HG02970 (cell line): ENCODE measurements around the gene FSTL5.

Experiments used
- ATAC-seq: cut with Tn5 transposase; IDR thresholded peaks from one replicate; pipeline ENCODE4 v1.9.1; 2021; ENCODE audit warnings: mild to moderate bottlenecking, moderate library complexity, moderate number of reproducible peaks; ENCODE audit not compliant: unreplicated experiment, low FRiP score

FSTL5 gene

DNA sequence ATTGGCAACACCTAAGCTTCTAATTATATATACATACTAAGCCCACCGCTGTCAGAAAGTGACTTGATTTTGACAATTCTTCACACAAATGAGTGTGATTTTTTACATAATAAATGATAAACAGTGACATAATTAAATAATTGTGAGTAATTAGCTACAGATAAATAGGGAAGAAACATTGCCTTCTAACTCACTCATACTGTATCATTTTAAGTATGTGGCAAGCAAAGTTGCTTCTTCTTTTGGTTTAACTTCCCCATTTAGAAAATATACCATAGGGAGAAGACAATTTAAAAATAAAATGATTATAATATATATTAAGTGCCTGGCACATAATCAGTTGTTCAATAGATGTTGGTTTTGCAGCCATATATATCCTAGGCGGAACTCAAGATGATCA lies 644.2 kb downstream of the FSTL5 start:
- ATAC-seq, result no peak

GRCh38 chr4:161517941-161518340 lies 645.9 kb downstream of the FSTL5 start:
- no peak for ATAC-seq

DNA sequence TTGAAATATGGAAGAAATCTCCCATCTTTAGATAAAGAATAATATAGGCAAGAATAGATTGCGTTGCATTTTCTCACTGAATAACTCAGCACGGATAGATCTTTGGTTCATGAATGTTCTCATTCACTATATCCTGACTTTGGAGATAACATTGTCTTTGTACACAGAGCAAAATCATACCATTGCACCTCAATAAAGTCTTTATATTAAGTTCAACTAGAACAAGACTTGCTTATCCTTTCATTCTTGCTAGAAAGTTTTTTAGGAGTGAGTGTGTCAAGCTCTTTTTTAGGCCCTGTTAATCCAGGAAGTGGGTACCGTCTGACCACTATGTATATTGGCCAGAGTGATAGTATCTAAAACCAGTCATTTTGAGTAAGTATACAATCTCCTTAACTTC lies 658.7 kb downstream of the FSTL5 start:
- ATAC-seq, result no peak

DNA sequence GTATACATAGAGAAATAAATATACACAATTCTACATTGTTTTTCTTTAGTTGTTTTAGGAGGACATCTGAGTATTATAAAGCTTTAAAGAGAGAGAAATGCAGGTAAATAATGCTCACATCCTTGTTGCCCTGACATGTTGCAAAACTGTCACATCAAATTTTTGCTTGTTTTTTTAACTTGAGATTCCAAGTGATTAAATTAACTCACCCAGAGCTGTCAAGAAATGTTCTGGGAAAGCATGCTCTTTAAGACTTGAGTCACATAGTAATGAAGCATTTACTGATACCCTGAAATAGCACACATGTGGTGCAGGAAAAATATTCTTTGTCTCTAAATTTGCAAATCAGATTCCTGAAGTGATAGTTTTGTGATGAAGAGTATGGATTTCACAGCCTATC lies 665.6 kb downstream of the FSTL5 start:
- no peak for ATAC-seq

DNA sequence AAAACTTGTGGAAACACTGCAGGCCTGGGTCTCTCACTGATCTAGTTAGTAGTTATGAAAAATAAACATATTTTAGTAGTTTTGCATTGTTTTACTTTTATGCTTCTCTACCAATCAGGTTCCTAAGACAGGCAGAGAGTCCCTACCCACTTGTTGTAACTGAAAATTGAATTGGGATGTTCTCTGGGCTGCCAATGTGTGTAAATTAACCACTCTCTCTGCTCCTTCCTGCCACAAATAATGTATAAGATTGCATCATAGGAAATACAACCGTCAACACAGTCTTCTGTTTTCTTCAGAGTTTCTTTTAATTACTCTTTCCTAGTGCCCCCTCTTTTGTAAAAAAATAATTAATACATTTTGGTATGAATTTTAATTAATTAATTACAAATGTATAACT lies 677.3 kb downstream of the FSTL5 start:
- no peak for ATAC-seq

DNA sequence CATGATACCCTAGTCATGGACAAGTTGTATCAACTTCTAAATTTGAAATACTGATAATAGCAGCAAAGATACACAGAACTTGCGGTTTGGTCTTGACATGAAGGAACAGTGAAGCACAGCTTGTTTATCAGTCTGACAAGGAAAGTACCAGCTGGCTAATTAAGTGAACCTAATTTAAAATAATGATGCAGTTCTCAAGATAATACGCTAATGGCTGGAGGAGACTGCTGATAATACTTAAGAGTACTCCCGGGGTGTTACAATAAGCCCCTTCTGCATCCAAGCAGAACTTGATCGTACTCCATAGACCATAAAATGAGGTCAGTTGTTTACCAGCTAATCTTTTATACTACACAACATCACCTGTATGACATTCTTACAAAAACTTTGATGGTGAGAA lies 697.5 kb downstream of the FSTL5 start:
- ATAC-seq, result no peak

DNA sequence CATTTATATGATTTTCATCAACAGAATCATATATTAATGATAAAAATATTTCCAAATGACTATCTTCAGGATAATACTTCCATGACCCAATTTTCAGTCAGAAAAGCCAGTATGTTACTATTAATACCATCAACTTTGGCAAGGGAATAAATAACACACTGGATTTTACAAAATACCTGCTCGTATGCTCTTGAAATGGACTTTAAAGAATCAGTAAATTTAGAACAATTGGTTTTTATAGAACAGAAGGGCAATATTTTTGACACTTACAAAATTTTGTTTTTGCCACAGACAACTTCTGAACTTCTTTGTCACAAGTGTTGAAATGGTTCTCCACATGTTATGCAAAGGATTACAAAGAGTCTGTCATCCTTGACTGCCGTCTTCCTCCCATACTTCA lies 700.4 kb downstream of the FSTL5 start:
- no peak for ATAC-seq

DNA sequence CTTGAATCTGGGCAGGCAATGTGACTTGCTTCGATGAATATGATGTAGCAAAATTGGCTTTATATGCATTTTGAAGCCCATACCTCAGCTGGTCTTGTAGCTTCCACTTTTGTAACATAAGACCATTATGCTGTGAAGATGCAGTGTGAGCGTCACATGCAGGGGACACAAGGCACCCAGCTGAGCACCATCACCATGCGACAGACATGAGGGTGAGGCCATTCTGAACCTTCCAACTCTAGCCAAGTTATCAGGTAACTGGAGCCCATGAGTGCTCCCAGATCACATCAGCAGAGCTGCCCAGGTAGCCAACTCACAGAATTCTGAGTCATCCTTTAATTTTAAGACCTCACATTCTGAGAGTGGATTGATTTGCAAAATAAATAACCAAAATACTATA lies 705.9 kb downstream of the FSTL5 start:
- no peak for ATAC-seq

GRCh38 chr4:161457311-161457710 lies 706.5 kb downstream of the FSTL5 start:
- no peak for ATAC-seq

DNA sequence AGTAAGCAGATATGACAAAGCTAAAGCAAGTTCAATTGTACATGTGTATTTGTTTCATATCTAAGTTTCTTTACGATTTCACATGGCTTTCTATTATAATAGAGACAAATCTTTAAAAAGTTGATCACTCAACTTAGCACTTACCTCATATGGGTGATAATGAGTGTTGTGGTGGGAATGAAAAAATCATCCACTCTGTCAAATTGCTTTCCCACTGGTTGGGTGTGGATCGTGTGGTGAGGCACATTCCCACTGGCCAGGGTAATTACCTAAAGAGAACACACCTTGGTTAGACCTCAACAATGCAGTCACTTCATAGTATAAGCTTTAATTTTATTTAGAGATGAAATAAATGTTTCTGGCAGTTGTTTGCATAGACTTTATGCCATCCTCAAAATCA lies 708.9 kb downstream of the FSTL5 start:
- no peak for ATAC-seq

DNA sequence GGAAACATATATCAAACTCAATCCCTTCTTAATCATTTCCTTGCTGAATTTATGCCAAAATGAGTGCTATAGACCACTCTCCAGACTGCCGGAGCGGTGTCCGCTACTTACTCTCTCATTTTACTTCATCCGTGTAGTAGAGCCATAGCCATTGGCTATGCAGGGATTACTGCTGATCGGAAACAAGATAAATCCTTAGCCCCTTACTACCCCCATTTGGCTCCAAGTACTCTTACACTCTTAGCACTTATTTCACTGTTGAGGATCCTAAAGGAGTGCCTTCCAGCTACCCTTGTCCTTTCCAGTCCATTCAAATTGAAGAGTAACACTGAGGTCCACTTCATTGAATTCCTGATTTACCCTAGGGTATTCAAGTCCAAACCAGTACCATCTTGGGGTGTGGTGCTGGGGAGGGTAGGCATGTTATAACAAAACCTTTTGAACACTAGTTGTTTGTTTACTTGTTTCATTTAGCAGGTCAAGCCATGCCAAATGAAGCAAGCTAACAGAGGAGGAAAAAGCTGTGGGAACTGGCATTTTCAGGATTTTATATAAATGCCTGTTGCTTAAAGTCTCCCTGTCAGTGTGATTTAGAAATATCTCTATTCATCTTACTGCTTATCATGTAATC lies 715.1 kb downstream of the FSTL5 start:
- ATAC-seq, result no peak

DNA sequence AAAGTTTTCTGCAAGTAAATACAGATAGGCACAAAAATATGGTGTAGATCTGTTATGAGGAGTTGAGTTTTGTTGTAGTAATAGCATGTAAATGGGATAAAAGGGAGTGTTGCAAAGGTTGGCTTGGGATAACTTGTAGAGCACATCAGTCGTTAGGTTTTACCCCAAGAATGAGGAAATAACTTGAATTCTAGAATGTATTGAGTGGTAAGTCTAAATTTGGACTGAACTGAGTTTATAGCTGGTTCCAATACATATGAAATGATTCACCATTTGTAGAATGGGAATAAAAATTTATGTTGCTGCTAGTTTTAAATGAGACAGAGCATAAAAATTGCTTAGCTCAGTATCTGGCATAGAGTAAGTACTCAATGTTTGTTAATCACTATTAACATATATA lies 719.2 kb downstream of the FSTL5 start:
- ATAC-seq, result no peak

DNA sequence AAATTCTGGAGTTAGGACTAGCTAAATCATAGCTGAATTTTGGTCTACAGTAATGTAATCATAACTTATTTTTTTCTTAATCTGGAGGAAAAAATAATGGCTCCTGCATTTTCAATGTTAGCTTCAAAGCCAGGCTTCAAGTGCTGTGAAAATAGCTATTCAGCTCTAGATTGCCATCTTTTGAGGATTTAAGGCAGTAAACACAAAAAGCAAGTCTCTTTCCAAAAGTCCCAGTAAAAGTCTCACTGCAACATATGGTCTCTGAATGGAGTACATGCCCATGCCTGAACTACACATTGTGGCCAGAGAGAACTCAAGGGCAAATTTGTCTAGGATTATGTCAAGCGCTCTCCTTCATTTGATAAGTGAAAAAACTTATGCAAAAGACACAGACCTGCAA lies 720.9 kb downstream of the FSTL5 start:
- no peak for ATAC-seq

GRCh38 chr4:161438096-161438495 lies 725.7 kb downstream of the FSTL5 start:
- ATAC-seq, result no peak

DNA sequence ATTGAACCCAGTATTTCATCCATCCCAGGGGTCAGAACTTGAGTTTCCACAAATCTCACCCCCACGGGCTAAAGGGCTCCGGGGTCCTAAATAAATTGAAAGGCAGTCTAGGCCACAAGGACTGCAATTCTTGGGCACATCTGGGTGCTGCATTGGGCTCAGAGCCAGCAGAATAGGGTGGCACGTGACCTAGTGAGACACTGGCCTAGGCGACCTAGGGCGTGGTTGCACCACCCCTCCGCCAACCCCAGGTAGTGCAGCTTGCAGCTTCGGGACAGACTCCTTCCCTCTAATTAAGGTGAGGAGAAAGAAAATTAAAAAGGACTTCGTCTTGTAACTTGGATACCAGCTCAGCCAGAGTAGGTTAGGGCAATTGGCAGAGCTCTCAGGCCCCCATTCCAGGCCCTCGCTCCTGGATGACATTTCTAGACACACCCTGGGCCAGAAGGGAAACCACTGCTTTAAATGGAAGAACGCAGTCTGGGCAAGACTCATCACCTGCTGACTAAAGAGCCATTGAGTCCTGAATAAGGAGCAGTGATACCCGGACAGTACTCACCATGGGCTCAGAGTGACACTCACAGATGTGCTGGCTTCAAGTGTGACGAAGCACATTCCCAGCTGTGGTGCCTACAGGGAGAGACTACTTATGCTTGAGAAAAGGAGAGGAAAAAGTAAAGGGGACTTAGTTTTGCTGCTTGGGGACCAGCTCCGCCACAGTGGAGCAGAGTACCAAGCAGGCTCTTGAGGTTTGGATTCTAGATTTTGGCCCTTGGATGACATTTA lies 735.4 kb downstream of the FSTL5 start:
- ATAC-seq, result no peak

DNA sequence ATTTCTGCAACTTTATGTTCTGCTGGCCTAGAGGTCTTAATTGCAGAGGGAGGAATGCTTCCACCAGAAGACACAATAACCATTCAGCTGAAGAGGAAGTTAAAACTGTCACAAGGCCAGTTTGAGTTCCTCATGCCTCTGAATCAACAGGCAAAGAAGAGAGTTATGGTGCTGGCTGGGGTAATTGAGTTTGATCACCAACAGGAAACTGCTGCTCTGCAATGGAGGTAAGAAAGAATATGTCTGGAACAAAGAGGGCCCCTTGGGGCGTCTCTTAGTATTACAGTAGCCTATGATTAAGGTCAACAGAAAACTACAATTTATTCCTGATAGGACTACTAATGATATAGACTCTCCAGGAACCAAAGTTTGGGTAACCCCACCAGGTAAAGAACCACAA lies 744.0 kb downstream of the FSTL5 start:
- ATAC-seq, result no peak

- ATAC-seq, result no peak
Observed at GRCh38 chr4:161411901-161412300, 751.9 kb downstream of the FSTL5 start.

GRCh38 chr4:161404346-161405110 lies 759.3 kb downstream of the FSTL5 start:
- no peak for ATAC-seq

DNA sequence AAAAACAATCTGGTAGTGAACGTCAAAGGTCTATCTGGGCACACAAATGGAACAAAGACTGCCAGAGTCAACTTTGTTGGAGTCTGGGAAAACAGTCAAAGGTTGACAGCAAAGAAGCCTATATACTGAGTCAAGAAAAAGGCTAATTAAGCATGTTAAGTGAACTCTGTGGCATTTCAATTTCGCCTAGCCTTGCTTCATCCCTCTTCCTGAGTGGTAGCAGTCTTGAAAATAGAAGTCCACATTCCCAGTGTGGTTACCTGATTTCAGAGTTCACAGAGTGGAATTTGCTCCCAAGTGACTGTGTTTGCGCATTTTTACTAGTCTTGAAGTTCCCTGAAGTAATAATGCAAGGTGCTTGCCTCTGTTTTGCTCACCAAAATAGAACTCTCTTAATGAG lies 760.0 kb downstream of the FSTL5 start:
- no peak for ATAC-seq

DNA sequence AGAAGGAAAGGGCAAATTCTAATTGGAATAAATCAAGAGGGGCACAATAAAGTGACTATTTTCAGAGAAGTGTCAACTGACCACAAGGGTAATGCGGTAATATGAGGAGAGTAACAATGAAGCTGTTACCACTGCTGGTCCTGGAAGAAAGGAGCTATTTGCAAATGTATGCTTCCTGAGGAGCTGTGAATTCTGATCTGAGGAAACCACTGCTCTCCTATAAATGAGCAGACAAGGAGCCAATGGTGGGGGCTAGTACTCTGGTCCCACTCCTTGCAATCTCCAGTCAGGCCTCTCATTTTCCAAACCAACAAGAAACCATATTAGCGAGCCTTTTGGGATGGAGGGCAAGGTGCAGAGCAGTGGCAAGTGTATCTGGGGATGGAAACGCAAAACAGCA lies 770.2 kb downstream of the FSTL5 start:
- ATAC-seq, result no peak

DNA sequence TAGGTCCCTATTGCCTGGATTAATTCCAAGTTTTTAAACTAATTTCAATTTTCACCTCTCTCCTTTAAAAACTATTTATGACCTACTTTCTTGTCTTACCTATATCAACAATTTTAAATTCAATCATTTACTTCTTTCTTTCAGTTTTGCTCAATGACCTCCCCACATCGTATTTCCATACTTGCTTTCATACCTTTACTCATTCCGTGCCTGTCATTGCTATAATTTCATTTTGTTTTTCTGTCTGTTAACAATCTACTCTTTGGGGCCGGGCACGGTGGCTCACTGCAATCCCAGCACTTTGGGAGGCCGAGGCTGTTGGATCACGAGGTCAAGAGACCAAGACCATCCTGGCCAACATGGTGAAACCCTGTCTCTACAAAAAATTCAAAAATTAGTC lies 781.1 kb downstream of the FSTL5 start:
- no peak for ATAC-seq

GRCh38 chr4:161376275-161376674 lies 787.5 kb downstream of the FSTL5 start:
- ATAC-seq, result no peak
